ENCODE results near the gene ZNF385A.

ZNF385A gene

GRCh38 chr12:54358191-54358944, 26.2 kb downstream of the ZNF385A start:
- in situ Hi-C loops (cut with HindIII; ENCODE audit: low sequenced_read_pairs), result loop anchor here (25.0 kb wide), 1 partner anchor 146 kb away; no protein-coding TSS in a partner anchor

- in situ Hi-C loops (cut with HindIII; ENCODE audit: low sequenced_read_pairs), result loop anchor here (25.0 kb wide), 1 partner anchor 145 kb away; no protein-coding TSS in a partner anchor
Measured at GRCh38 chr12:54357506-54358190, 26.9 kb downstream of the ZNF385A start.

- in situ Hi-C loops (cut with HindIII; ENCODE audit: low sequenced_read_pairs), result loop anchor here (25.0 kb wide), 1 partner anchor 145 kb away; no protein-coding TSS in a partner anchor
Measured at GRCh38 chr12:54356951-54357356, 27.6 kb downstream of the ZNF385A start.

GRCh38 chr12:54356228-54356627, 28.3 kb downstream of the ZNF385A start:
- in situ Hi-C loops (cut with HindIII; ENCODE audit: low sequenced_read_pairs), result loop anchor here (25.0 kb wide), 1 partner anchor 144 kb away; no protein-coding TSS in a partner anchor

GRCh38 chr12:54355104-54355815, 29.3 kb downstream of the ZNF385A start:
- in situ Hi-C loops (cut with HindIII; ENCODE audit: low sequenced_read_pairs), result loop anchor here (25.0 kb wide), 1 partner anchor 143 kb away; no protein-coding TSS in a partner anchor

- in situ Hi-C loops (cut with HindIII; ENCODE audit: low sequenced_read_pairs), result loop anchor here (25.0 kb wide), 1 partner anchor 142 kb away; no protein-coding TSS in a partner anchor
Measured at GRCh38 chr12:54354271-54354670, 30.3 kb downstream of the ZNF385A start.

GRCh38 chr12:54352891-54353874, 31.4 kb downstream of the ZNF385A start:
- in situ Hi-C loops (cut with HindIII; ENCODE audit: low sequenced_read_pairs), result loop anchor here (25.0 kb wide), 1 partner anchor 141 kb away; no protein-coding TSS in a partner anchor

GRCh38 chr12:54352022-54352531, 32.5 kb downstream of the ZNF385A start:
- in situ Hi-C loops (cut with HindIII; ENCODE audit: low sequenced_read_pairs), result loop anchor here (25.0 kb wide), 1 partner anchor 140 kb away; no protein-coding TSS in a partner anchor

GRCh38 chr12:54351341-54351740, 33.2 kb downstream of the ZNF385A start:
- in situ Hi-C loops (cut with HindIII; ENCODE audit: low sequenced_read_pairs), result loop anchor here (25.0 kb wide), 1 partner anchor 139 kb away; no protein-coding TSS in a partner anchor

- in situ Hi-C loops (cut with HindIII; ENCODE audit: low sequenced_read_pairs), result loop anchor here (25.0 kb wide), 1 partner anchor 138 kb away; no protein-coding TSS in a partner anchor
Measured at GRCh38 chr12:54350743-54351142, 33.8 kb downstream of the ZNF385A start.

GRCh38 chr12:54349679-54350078, 34.9 kb downstream of the ZNF385A start:
- in situ Hi-C loops (cut with HindIII; ENCODE audit: low sequenced_read_pairs), result loop anchor here (25.0 kb wide), 1 partner anchor 137 kb away; no protein-coding TSS in a partner anchor

GRCh38 chr12:54349036-54349435, 35.5 kb downstream of the ZNF385A start:
- in situ Hi-C loops (cut with HindIII; ENCODE audit: low sequenced_read_pairs), result no loop called here

- in situ Hi-C loops (cut with HindIII; ENCODE audit: low sequenced_read_pairs), result no loop called here
Measured at GRCh38 chr12:54341378-54342300, 42.9 kb downstream of the ZNF385A start.

- in situ Hi-C loops (cut with HindIII; ENCODE audit: low sequenced_read_pairs), result no loop called here
Measured at GRCh38 chr12:54340846-54341245, 43.7 kb downstream of the ZNF385A start.

- in situ Hi-C loops (cut with HindIII; ENCODE audit: low sequenced_read_pairs), result no loop called here
Measured at GRCh38 chr12:54338698-54339296, 45.7 kb downstream of the ZNF385A start.

- in situ Hi-C loops (cut with HindIII; ENCODE audit: low sequenced_read_pairs), result no loop called here
Measured at GRCh38 chr12:54337854-54338650, 46.5 kb downstream of the ZNF385A start.

GRCh38 chr12:54337280-54337842, 47.2 kb downstream of the ZNF385A start:
- in situ Hi-C loops (cut with HindIII; ENCODE audit: low sequenced_read_pairs), result no loop called here

Data from DLD1 (cell line).